ENCODE measurements around the gene DNAAF9.

GRCh38 chr20:3421985-3422384, 14.5 kb upstream of the DNAAF9 start:
- TF ChIP-seq, protein P1, sequence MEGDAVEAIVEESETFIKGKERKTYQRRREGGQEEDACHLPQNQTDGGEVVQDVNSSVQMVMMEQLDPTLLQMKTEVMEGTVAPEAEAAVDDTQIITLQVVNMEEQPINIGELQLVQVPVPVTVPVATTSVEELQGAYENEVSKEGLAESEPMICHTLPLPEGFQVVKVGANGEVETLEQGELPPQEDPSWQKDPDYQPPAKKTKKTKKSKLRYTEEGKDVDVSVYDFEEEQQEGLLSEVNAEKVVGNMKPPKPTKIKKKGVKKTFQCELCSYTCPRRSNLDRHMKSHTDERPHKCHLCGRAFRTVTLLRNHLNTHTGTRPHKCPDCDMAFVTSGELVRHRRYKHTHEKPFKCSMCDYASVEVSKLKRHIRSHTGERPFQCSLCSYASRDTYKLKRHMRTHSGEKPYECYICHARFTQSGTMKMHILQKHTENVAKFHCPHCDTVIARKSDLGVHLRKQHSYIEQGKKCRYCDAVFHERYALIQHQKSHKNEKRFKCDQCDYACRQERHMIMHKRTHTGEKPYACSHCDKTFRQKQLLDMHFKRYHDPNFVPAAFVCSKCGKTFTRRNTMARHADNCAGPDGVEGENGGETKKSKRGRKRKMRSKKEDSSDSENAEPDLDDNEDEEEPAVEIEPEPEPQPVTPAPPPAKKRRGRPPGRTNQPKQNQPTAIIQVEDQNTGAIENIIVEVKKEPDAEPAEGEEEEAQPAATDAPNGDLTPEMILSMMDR (IDR thresholded peaks at IDR 0.05), result no peak
- no peak for TF ChIP-seq POLR2AphosphoS5 (IDR thresholded peaks at IDR 0.05)
- no peak for TF ChIP-seq POLR2A (IDR thresholded peaks at IDR 0.05)
- TF ChIP-seq EP300 (IDR thresholded peaks at IDR 0.05; ENCODE audit: low read depth), result no peak
